IMR-90 (cell line): ENCODE measurements around the gene SLC35D3. TPM values are rescaled to one million over a fixed set of nuclear protein-coding genes. Genes with fewer than 3 reads are reported as not detected.
"Not testable (repeated sequence)": the region's sequence is repeated elsewhere in the genome, so short reads cannot be mapped to it uniquely, and the experiment has no call there.

ENCODE experiments used
- ATAC-seq: fragments of 200-7000 bp; cut with Tn5 transposase; 2 replicates; pipeline ENCODE4 v1.9.1; 2020; ENCODE audit warnings: low read depth, mild to moderate bottlenecking, moderate library complexity
- BruUV-seq: library from RNA; stranded (reverse); fragments of 400-500 nt; replicated peaks from 2 replicates; lab custom pipeline; 2021; lab: Mats Ljungman, UMichigan
- CTCF ChIA-PET: fragments of 300-600 bp; formaldehyde crosslinking; extraction: SDS; loops from one replicate; lab custom pipeline; 2021; ENCODE audit warnings: antibody characterized with exemption; lab: Yijun Ruan, JAX
- POLR2A ChIA-PET: fragments of 300-600 bp; sonication (Branson Sonifier 250); formaldehyde crosslinking; loops from one replicate; lab custom pipeline; 2022; ENCODE audit warnings: antibody characterized with exemption; ENCODE audit not compliant: unreplicated experiment; lab: Charles Lee
- DNase-seq: peaks from one replicate; pipeline ENCODE4 v3.0.0; 2013
- H2AFZ ChIP-seq: replicated peaks from 2 replicates; pipeline ENCODE3; 2013; ENCODE audit warnings: low read length, mild to moderate bottlenecking; ENCODE audit not compliant: poor library complexity
- H2AK5ac ChIP-seq: 2 replicates; pipeline ENCODE4 v1.6.1; 2013; ENCODE audit warnings: low read depth, low read length, inconsistent platforms
- H2AK9ac ChIP-seq: replicated peaks from 2 replicates; pipeline ENCODE3; 2013; ENCODE audit warnings: mild to moderate bottlenecking, low read depth, low read length, moderate library complexity; ENCODE audit not compliant: poor library complexity
- H2BK120ac ChIP-seq: 2 replicates; pipeline ENCODE4 v1.6.1; 2013; ENCODE audit warnings: low read depth, low read length, inconsistent platforms
- H2BK15ac ChIP-seq: 3 replicates; pipeline ENCODE4 v1.6.1; 2013; ENCODE audit warnings: low read depth, low read length, inconsistent platforms
- H2BK20ac ChIP-seq: 2 replicates; pipeline ENCODE4 v1.6.1; 2013; ENCODE audit warnings: low read depth, mild to moderate bottlenecking, inconsistent platforms, low read length, moderate library complexity
- H2BK5ac ChIP-seq: 2 replicates; pipeline ENCODE4 v1.6.1; 2013; ENCODE audit warnings: mild to moderate bottlenecking, low read depth, low read length, inconsistent platforms; ENCODE audit not compliant: poor library complexity, severe bottlenecking
- H3K14ac ChIP-seq: replicated peaks from 2 replicates; pipeline ENCODE4 v1.6.1; 2013; ENCODE audit warnings: low read depth, low read length, inconsistent platforms
- H3K18ac ChIP-seq: 2 replicates; pipeline ENCODE4 v1.6.1; 2013; ENCODE audit warnings: low read depth, low read length, control low read depth
- H3K23ac ChIP-seq: 2 replicates; pipeline ENCODE4 v1.6.1; 2013; ENCODE audit warnings: low read depth, low read length, inconsistent platforms
- H3K27ac ChIP-seq: 2 replicates; pipeline ENCODE4 v1.5.1; 2013; ENCODE audit warnings: mild to moderate bottlenecking, control low read depth, low read length; ENCODE audit not compliant: insufficient read depth
- H3K27me3 ChIP-seq: 2 replicates; pipeline ENCODE4 v1.6.1; 2013; ENCODE audit warnings: low read length; ENCODE audit not compliant: control insufficient read depth, insufficient read depth
- H3K36me3 ChIP-seq: 2 replicates; pipeline ENCODE4 v1.6.1; 2013; ENCODE audit warnings: low read length, mixed read lengths; ENCODE audit not compliant: control insufficient read depth, insufficient read depth
- H3K4ac ChIP-seq: 2 replicates; pipeline ENCODE4 v1.6.1; 2013; ENCODE audit warnings: low read depth, low read length, inconsistent platforms
- H3K4me1 ChIP-seq: 2 replicates; pipeline ENCODE4 v1.6.1; 2013; ENCODE audit warnings: low read length, mixed read lengths; ENCODE audit not compliant: control insufficient read depth, insufficient read depth
- H3K4me2 ChIP-seq: 2 replicates; pipeline ENCODE4 v1.6.1; 2013; ENCODE audit warnings: low read depth, mild to moderate bottlenecking, control low read depth, low read length, moderate library complexity
- H3K4me3 ChIP-seq: 2 replicates; pipeline ENCODE4 v1.5.1; 2013; ENCODE audit warnings: low read depth, mild to moderate bottlenecking, control low read depth, low read length, moderate library complexity; ENCODE audit not compliant: insufficient read depth
- H3K56ac ChIP-seq: 2 replicates; pipeline ENCODE4 v1.6.1; 2013; ENCODE audit warnings: low read length, inconsistent platforms; ENCODE audit not compliant: insufficient read depth; ENCODE audit errors: extremely low read depth
- H3K79me1 ChIP-seq, 2 experiments: 2 replicates each; pipeline ENCODE4 v1.6.1; 2013; ENCODE audit warnings: low read length in 2 of 2, inconsistent platforms in 1 of 2, low read depth in 1 of 2
- H3K9ac ChIP-seq: 2 replicates; pipeline ENCODE4 v1.6.1; 2013; ENCODE audit warnings: low read depth, low read length, control low read depth
- H3K9me1 ChIP-seq: 2 replicates; pipeline ENCODE4 v1.6.1; 2013; ENCODE audit warnings: low read length, inconsistent platforms; ENCODE audit not compliant: insufficient read depth
- H3K9me3 ChIP-seq: 2 replicates; pipeline ENCODE4 v1.6.1; 2013; ENCODE audit warnings: low read length; ENCODE audit not compliant: control insufficient read depth, insufficient read depth
- H4K20me1 ChIP-seq: 2 replicates; pipeline ENCODE4 v1.6.1; 2013; ENCODE audit warnings: low read length, inconsistent platforms; ENCODE audit not compliant: insufficient read depth
- H4K5ac ChIP-seq: 2 replicates; pipeline ENCODE4 v1.6.1; 2013; ENCODE audit warnings: mild to moderate bottlenecking, low read depth, low read length, control low read depth
- H4K8ac ChIP-seq, 2 experiments: 2 replicates each; pipeline ENCODE4 v1.6.1; 2013; ENCODE audit warnings: low read depth in 2 of 2, low read length in 2 of 2, control low read depth in 1 of 2, inconsistent platforms in 1 of 2
- H4K91ac ChIP-seq: 2 replicates; pipeline ENCODE4 v1.6.1; 2013; ENCODE audit warnings: low read depth, low read length, inconsistent platforms; ENCODE audit not compliant: insufficient read depth
- WGBS, 2 experiments: methylation state at CpG; one replicate each; pipeline versions ENCODE4 v1.1.5 to v1.1.7; 2013; ENCODE audit warnings: missing lambda C conversion rate in 2 of 2; ENCODE audit not compliant: insufficient read length in 1 of 2; ENCODE audit errors: extremely low coverage in 2 of 2; 5-methylcytosine and 5-hydroxymethylcytosine counted together
- dilution Hi-C: fragments of 300-500 bp; cut with HindIII; formaldehyde crosslinking; loops from one replicate; pipeline ENCODE4 v1.14.3; 2018; ENCODE audit warnings: low sequenced_read_pairs; ENCODE audit not compliant: unreplicated experiment
- in situ Hi-C: fragments of 300-500 bp; cut with MboI; formaldehyde crosslinking; loops from 3 replicates; pipeline ENCODE4 v1.14.3; 2019; ENCODE audit warnings: low sequenced_read_pairs, inconsistent platforms, mixed read lengths
- intact Hi-C: fragments of 100-400 bp; cut with micrococcal nuclease; formaldehyde crosslinking; loops from 2 replicates; pipeline ENCODE4 v1.10.0; 2022
- microRNA-seq, 2 experiments: library from miRNA; stranded (forward) in 1 of 2; unstranded in 1 of 2; fragments of 10-50 nt in 1 of 2; fragments of <30 nt in 1 of 2; gene quantifications in 1 of 2; microRNA quantifications in 1 of 2; one replicate each; pipeline versions ENCODE3 to v1.1.0; 2013 to 2020; ENCODE audit not compliant: insufficient read depth in 1 of 2, insufficient read length in 1 of 2, unreplicated experiment in 1 of 2
- polyA plus RNA-seq, 3 experiments: library from polyadenylated mRNA; depleted of rRNA; stranded (reverse); fragments of >200 nt; gene quantifications; 2 replicates each; pipeline ENCODE4 v1.2.3, GENCODE V29; 2012; ENCODE audit warnings: low replicate concordance in 1 of 3
- small RNA-seq, 5 experiments: library from RNA; depleted of rRNA; stranded (forward); fragments of <200 nt; gene quantifications; one replicate each; pipeline ENCODE3, GENCODE V24; 2012
- total RNA-seq: library from RNA; depleted of rRNA; stranded (reverse); fragments of >200 nt; gene quantifications from 2 replicates; pipeline ENCODE4 v1.2.3, GENCODE V29; 2012; rRNA removed

SLC35D3 gene
- total and polyA plus RNA-seq, 2 of the 4 experiments (the other 2 are of a cell fraction): not detected

DNA sequence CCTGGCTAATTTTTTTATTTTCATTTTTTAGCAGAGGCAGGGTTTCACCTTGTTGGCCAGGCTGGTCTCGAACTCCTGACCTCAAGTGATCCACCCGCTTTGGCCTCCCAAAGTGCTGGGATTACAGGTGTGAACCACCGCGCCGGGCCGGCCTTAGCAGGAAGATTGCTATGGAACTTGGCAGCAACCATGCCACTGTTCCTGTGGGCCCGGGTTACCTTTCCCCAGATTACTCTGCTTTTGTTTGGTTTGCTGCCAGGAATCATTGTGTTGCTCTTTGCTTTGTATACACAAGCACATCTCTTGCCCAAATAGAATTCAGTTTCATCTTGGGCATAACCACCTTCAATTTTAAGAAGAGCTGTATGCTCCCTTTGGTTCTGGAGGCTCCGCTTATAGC is 51.7 kb downstream of the SLC35D3 start:
- H3K18ac ChIP-seq, H4K91ac ChIP-seq, H3K36me3 ChIP-seq, DNase-seq, H3K27me3 ChIP-seq, H3K79me1 ChIP-seq, H3K9ac ChIP-seq, H3K4me2 ChIP-seq, H3K9me3 ChIP-seq, H3K56ac ChIP-seq, H4K8ac ChIP-seq, H3K27ac ChIP-seq, H2BK5ac ChIP-seq, H3K14ac ChIP-seq, H2AK9ac ChIP-seq, H2BK20ac ChIP-seq, H3K23ac ChIP-seq, H2AK5ac ChIP-seq, H4K20me1 ChIP-seq, ATAC-seq, H2AFZ ChIP-seq, BruUV-seq, H4K5ac ChIP-seq, POLR2A ChIA-PET, H2BK15ac ChIP-seq, H2BK120ac ChIP-seq, in situ Hi-C loops, H3K4me3 ChIP-seq, H3K4ac ChIP-seq, H3K4me1 ChIP-seq, H3K9me1 ChIP-seq, intact Hi-C loops, dilution Hi-C loops: not testable (repeated sequence)
- CTCF ChIA-PET: interaction anchor here (0.5 kb wide), 1 partner anchor 64 kb away, joined by 3 read pairs; no protein-coding TSS in a partner anchor
- WGBS, 2 experiments: 92% methylated on average over 3 of the region's 8 CpGs; no CpG with 5 or more reads in 1 of the 2 experiments

Small RNAs within 50 kb of the gene (microRNA-seq; reads per million reads assigned to microRNA genes)
- gene RF00019 (ENCODE audit: insufficient read depth, insufficient read length): not detected
- not detected for gene RPL35AP3 (ENCODE audit: insufficient read depth, insufficient read length)

Small RNAs within 50 kb of the gene (small RNA-seq; reads per million reads assigned to genes)
- gene RF00019 (0 reads per million in 5 experiments), gene RPL35AP3 (0 reads per million in 5 experiments)

Other genes starting within 250 kb of the SLC35D3 start
- gene MAP3K5, start 129.8 kb upstream of the SLC35D3 start, total RNA-seq: 17.2 and 17.6 TPM in 2 replicates
- gene MAP3K5, start 129.8 kb upstream of the SLC35D3 start, polyA plus RNA-seq (2012; rRNA removed): 4.9 and 5.4 TPM in 2 replicates
- gene PEX7, start 99.7 kb upstream of the SLC35D3 start, total RNA-seq: 7.0 and 11.9 TPM in 2 replicates
- 4.1 and 5.4 TPM in 2 replicates for gene PEX7, start 99.7 kb upstream of the SLC35D3 start, polyA plus RNA-seq (2012; rRNA removed)
- gene IL20RA, start 122.7 kb downstream of the SLC35D3 start, total RNA-seq: under 0.01 TPM in 1 of 2 replicates, not detected in the other
- gene IL20RA, start 122.7 kb downstream of the SLC35D3 start, polyA plus RNA-seq (2012; rRNA removed): 0.02 TPM in 1 of 2 replicates, not detected in the other